Measurements from ENCODE around the gene FRAT1.
"Not testable (repeated sequence)": the region's sequence is repeated elsewhere in the genome, so short reads cannot be mapped to it uniquely, and the experiment has no call there.

Gene FRAT1

DNA sequence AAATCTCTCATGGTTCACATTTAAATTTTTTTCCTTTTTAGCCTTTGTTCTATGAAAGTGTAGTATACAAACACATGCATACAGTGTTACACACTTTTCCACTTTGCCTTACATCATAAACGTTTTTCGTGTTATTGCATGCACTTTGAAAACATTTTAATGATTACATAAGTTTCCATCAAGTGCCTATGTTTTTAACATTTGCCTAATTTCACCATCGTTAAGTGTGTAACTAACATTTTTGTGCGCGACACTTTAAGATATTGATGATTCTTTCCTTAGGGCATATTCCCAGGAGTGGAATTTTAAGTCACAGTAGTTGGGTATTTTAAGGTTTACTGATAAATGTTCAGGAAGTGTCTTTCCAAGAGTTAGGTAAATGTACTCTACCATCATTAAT, 16.9 kb downstream of the FRAT1 start:
- no peak overlapping the region for H3K4me3 ChIP-seq (ENCODE audit: low read depth, low read length)
- TF ChIP-seq, protein P1, sequence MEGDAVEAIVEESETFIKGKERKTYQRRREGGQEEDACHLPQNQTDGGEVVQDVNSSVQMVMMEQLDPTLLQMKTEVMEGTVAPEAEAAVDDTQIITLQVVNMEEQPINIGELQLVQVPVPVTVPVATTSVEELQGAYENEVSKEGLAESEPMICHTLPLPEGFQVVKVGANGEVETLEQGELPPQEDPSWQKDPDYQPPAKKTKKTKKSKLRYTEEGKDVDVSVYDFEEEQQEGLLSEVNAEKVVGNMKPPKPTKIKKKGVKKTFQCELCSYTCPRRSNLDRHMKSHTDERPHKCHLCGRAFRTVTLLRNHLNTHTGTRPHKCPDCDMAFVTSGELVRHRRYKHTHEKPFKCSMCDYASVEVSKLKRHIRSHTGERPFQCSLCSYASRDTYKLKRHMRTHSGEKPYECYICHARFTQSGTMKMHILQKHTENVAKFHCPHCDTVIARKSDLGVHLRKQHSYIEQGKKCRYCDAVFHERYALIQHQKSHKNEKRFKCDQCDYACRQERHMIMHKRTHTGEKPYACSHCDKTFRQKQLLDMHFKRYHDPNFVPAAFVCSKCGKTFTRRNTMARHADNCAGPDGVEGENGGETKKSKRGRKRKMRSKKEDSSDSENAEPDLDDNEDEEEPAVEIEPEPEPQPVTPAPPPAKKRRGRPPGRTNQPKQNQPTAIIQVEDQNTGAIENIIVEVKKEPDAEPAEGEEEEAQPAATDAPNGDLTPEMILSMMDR (IDR thresholded peaks at IDR 0.05; ENCODE audit: low read depth, low read length), result no peak

DNA sequence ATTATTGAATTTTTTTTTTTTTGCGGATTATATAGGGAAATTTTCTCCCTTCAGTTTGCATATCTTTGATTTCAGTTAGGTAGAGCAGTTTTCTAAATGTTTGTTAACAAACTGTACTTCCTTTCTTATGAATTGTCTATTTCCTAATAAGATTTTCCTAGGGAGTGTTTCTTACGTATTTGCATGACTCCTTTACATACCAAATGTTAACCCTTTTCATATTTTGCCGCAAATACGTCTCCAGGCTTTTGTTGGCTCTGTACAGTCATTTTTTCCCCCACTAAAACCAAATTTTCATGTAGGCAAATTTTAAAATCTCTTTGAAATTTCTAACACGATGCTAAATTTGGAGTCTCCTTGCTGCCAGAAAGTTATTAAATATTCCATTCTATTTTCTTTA, 17.4 kb downstream of the FRAT1 start:
- TF ChIP-seq, protein P1 (IDR thresholded peaks at IDR 0.05; ENCODE audit: low read depth, low read length), result no peak

DNA sequence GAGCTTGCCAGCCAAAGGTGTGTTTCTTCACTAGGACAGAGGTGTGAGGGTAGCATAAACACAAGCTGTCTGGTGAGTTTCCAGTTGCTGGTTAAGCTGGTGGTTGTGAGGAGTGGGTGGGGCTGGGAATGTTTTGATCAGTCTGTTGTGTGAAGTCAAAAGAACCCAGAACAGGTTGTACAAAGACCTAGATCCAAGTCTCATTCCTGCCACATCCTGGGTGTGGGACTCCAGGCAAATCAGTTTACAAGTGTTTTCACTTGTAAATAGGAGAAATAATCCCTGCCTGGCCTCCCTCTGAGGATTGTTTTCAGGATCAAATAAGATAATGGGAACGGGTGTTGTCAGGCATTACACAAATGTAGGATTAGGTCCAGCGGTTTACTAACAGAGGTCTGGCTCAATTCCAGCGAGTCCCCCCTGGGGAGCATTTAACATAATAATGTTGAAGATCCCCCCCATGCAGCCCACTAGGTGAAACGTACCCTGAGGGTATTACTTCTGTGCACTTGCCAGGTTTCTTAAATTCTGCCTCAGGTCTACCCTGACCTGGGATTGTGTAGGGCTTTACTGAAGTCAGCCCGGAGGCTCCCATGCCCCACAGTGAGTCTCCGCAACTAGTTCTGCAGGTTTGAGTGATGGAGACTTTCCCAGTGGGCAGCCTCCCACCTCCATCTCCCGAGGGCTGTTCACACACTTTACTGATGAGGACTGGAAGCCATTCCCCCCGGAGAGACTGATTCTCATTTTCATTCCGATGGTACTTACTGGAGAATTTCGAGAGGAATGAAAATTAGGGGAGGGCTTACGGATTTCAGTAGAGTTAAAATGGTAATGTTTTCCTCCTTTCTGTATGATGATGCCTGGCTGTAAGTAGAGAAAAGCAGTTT, 18.1 kb downstream of the FRAT1 start:
- TF ChIP-seq, protein P1 (IDR thresholded peaks at IDR 0.05; ENCODE audit: low read depth, low read length), result no peak
- H3K4me3 ChIP-seq (ENCODE audit: low read depth, low read length), result no peak overlapping the region

More for the DNA sequence above, 17.4 kb downstream of the FRAT1 start:
- H3K4me3 ChIP-seq (ENCODE audit: low read depth, low read length), result no peak overlapping the region

DNA sequence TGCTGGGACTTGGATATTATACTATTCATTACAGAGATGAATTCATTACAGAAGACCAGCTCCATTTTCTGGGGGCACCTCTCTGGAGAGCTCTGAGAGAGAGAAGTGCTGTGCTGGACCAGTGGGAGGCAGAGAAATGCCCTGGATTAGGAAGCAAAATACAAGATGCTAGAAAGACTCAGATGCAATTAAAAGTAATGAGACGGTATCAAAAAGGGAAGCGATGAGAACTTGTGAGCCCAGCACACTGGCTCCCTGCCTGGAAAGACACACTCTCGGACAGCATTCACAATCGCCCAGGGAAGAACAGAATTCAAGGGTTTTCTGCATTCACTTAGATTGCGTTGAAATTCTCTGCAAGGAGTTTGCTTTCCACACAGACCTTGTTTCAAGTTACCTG, 19.0 kb downstream of the FRAT1 start:
- H3K4me3 ChIP-seq (ENCODE audit: low read depth, low read length), result no peak overlapping the region
- TF ChIP-seq, protein P1 (IDR thresholded peaks at IDR 0.05; ENCODE audit: low read depth, low read length), result no peak

DNA sequence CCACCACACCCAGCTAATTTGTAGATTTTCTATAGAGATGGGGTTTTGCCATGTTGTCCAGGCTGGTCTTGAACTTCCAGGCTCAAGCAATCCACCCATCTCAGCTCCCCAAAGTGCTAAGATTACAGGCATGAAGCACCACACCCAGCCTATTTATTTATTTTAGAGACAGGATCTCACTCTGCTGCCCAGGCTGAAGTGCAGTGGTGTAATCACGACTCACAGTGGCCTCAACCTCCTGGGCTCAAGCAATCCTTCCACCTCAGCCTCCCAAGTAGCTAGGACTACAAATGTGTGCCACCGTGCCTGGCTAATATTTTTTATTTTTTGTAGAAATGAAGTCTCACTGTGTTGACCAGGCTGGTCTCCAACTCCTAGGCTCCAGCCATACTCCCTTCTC, 22.3 kb downstream of the FRAT1 start:
- TF ChIP-seq, protein P1 (IDR thresholded peaks at IDR 0.05; ENCODE audit: low read depth, low read length), result no peak
- no peak overlapping the region for H3K4me3 ChIP-seq (ENCODE audit: low read depth, low read length)

DNA sequence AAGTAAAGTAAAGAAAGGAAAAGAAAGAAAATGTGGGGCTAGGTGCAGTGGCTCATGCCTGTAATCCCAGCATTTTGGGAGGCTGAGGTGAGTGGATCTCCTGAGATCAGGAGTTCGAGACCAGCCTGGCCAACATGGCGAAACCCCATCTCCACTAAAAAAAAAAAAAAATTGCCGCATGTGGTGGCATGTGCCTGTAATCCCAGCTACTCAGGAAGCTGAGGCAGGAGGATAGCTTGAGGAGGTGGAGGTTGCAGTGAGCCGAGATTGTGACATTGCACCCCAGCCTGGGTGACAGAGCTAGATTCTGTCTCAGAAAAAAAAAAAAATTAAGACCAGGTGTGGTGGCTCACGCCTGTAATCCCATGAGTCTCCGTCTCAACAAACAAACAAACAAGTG, 24.6 kb downstream of the FRAT1 start:
- not testable (repeated sequence) for H3K4me3 ChIP-seq (ENCODE audit: low read depth, low read length)

DNA sequence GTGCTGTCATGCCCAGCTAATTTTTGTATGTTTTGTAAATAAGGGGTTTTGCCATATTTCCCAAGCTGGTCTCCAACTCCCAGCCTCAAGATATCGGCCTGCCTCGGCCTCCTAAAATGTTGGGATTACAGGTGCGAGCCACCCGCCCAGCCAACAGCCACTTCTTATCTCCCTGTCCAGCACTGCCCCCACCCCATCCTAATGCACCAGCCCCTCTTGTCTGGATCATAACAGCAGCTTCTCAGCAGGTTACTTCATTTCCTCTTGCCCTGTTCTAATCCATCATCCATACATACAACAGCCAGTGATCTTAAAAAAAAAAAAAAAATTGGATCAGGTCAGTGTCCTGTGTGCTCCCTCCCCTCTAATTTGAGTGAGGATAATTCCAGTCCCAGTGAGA, 28.2 kb downstream of the FRAT1 start:
- TF ChIP-seq, protein P1 (IDR thresholded peaks at IDR 0.05; ENCODE audit: low read depth, low read length), result no peak
- no peak overlapping the region for H3K4me3 ChIP-seq (ENCODE audit: low read depth, low read length)

Data from WI38 (cell line).